Activated CD4-positive, alpha-beta T cell treated with anti-CD3 and anti-CD28 coated beads, Interleukin-2, amount 10 ng/mL, durations not matched to agents 24 days and 14 days (primary cell): Measurements from ENCODE around the gene ZFHX2. TPM values are rescaled to one million over a fixed set of nuclear protein-coding genes. Genes with fewer than 3 reads are reported as not detected.
A peak's percentile ranks its signal among the peaks of the same experiment; 100 is the strongest.

Experiments used
- DNase-seq: peaks from one replicate; pipeline ENCODE4 v3.0.0; 2022
- H3K27ac Mint-ChIP-seq: one replicate; pipeline ENCODE4 v1.8.0; 2022; ENCODE audit warnings: mild to moderate bottlenecking, mixed read lengths
- H3K27me3 Mint-ChIP-seq: one replicate; pipeline ENCODE4 v1.8.0; 2022; ENCODE audit warnings: mixed read lengths
- H3K36me3 Mint-ChIP-seq: one replicate; pipeline ENCODE4 v1.8.0; 2022; ENCODE audit warnings: low read depth, mild to moderate bottlenecking, mixed read lengths
- H3K4me1 Mint-ChIP-seq: one replicate; pipeline ENCODE4 v1.8.0; 2021; ENCODE audit warnings: mixed read lengths
- H3K4me3 Mint-ChIP-seq: one replicate; pipeline ENCODE4 v1.8.0; 2022; ENCODE audit warnings: mild to moderate bottlenecking, moderate library complexity, mixed read lengths
- H3K9me3 Mint-ChIP-seq: one replicate; pipeline ENCODE4 v1.8.0; 2021; ENCODE audit warnings: mixed read lengths
- intact Hi-C: fragments of 100-400 bp; cut with micrococcal nuclease; formaldehyde crosslinking; loops from one replicate; pipeline ENCODE4 v1.15.1; 2023
- total RNA-seq: library from RNA; stranded (reverse); gene quantifications from 2 replicates; pipeline ENCODE4 v1.2.3, GENCODE V29; 2022

Gene ZFHX2
- total RNA-seq, 1 donor from 2014 or later, result 2.8 TPM

DNA sequence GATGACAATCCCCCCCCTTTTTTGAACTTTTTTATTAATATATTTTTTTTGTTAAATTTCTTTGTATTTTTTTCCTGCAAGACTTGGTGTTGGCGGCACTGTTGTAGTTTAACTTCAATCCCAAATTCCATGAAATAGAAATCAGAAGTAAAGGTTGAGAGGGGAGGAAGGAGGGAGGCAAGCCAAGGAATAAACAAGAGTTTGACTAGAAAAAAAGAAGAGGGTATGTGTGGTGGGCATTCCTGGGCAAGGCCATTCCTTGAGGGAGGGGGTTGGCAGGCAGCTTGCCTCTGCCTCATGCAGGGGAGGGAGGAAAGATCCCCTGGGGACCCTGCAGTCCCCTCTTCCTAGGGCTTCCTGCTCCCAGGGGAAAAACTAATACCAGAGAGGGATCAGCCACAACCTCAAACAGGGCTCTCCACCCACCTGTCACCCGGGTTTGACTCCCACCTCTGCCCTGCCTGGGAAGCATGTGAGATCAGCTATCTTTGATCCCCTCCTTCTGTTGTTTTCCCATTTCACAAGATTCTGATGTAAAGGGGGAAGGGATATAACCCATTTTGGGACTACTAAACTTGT is 16.5 kb upstream of the ZFHX2 start:
- Mint-ChIP-seq H3K4me3 (peak overlapping the region; percentile 99), H3K27me3 (peaks cover 3% of the 10 kb centered on the region), H3K36me3 (peaks cover 31% of the 10 kb centered on the region), H3K4me1 (peaks cover 38% of the 10 kb centered on the region), H3K27ac (peak overlapping the region; percentile 98), H3K9me3 (no peaks in the 10 kb centered on the region)
- no peak for DNase-seq
- intact Hi-C loops, result loop anchor here (10.0 kb wide), 1 partner anchor 877 kb away; the partner anchor contains the start of gene SDR39U1

DNA sequence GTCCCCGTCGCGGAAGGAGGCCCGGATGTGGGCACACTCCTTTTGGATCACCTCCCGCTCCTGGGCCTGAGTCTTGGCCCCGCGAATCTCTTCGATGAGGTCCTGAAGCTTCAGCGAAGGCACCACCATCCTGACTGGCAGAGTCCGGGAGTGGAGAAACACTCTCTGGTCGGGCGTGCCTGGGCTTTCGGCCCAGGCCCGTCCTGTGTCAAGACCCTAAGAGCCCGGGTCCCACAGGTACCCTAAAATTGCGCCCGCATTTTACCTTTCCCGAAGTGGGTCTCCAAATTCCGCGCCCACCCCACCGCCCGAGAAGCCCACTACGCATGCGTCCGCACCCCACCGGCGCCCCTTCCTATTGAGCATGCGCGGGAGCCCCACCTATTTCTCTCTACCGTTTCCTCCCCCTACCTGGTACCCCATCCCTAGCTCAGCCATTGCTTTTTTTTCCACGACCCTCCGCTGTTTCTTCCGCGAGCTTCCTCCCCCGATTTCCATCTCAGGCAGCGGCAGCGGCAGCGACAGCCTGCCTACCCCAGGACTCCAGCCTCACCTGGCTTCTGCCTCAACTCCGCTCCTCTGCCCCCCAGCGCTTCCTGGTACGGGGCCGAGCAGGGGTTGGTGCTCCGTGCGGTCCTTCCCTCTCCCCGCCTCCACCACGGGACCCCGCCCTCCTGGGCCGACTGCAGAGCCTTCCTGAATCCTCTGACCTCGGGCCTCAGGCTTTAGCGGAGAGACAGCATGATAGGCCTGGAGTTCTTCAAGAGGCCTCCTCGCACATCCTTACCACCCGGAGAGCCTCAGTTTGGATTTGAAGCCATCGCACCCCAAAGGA is 15.8 kb upstream of the ZFHX2 start, which contains the start of gene AP1G2:
Gene AP1G2, minus strand, starts transcription at position 606 of the 835 bp plus-strand sequence. Its CDS starts 477 bp downstream, at position 129.
- peak; percentile 97 for DNase-seq
- intact Hi-C loops, result loop anchor here (2.0 to 10.0 kb wide), 2 partner anchors 17 to 877 kb away; partner anchors contain the start of genes SDR39U1 and ZFHX2
- no peaks in the 10 kb centered on the region for H3K9me3 Mint-ChIP-seq
- peak within 1 kb of the TSS; percentile 98 for H3K27ac Mint-ChIP-seq
- peaks cover 35% of the 10 kb centered on the region for H3K4me1 Mint-ChIP-seq
- peak within 1 kb of the TSS; percentile 99 for H3K4me3 Mint-ChIP-seq
- peaks cover under 1% of the 10 kb centered on the region for H3K27me3 Mint-ChIP-seq
- peaks cover 36% of the 10 kb centered on the region for H3K36me3 Mint-ChIP-seq

DNA sequence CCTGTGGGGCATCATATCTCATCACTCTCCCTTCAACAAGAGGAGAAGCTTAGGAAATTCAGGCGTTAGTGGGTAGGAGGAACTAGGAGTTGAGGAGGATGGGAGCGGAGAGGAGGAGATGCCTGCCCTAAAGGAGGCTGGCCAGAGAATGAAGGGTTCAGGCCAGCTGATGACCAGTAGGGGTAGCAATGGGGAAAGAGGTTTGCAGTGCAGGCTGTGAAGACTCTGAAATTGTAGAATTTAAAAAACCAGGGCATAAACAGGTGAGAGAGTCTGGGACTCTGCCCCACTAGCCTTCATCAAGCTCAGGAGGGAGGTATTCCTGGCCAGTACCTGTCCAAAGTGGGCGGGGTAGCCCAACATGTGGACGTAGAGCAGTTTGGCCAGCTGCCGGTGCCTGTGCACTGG is 15.2 kb upstream of the ZFHX2 start:
- peak overlapping the region; percentile 98 for H3K27ac Mint-ChIP-seq
- H3K27me3 Mint-ChIP-seq, result no peaks in the 10 kb centered on the region
- DNase-seq, result no peak
- peaks cover 40% of the 10 kb centered on the region for H3K36me3 Mint-ChIP-seq
- intact Hi-C loops, result loop anchor here (2.0 to 10.0 kb wide), 2 partner anchors 16 to 878 kb away; partner anchors contain the start of genes SDR39U1 and ZFHX2
- peak overlapping the region; percentile 99 for H3K4me3 Mint-ChIP-seq
- H3K9me3 Mint-ChIP-seq, result no peaks in the 10 kb centered on the region
- H3K4me1 Mint-ChIP-seq, result peaks cover 33% of the 10 kb centered on the region

DNA sequence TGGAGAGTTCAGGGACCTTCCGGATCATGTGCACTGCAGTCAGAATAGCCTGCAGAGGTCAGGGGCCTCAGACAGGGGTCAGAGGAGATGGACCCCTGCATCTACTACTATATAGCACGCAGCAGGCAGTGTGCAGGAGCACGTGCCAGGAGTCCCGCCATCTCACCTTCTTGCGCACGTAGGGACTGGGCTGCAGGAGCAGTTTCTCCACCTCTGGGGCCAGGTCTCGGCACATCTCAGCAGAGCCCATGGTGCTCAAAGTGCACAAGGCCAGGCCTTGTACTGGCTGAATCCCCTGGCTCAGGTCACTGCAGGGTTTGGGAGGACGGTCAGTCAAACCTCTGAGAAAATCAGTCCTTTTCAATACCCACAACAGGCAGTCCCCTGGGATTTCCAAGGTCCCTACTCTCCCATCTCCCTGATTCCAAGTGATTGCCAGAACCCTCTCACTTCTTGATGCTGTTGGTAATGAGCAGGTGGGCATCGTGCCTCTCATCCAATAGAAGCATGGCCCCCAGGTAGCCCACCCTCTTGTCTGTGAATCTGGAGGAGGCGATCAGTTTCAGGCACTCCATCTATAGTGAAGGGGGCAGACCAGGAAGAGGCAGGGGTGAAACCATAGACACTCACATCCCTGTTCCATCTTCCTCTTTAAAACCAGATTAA is 14.7 kb upstream of the ZFHX2 start:
- peak overlapping the region; percentile 98 for H3K27ac Mint-ChIP-seq
- no peaks in the 10 kb centered on the region for H3K27me3 Mint-ChIP-seq
- no peak for DNase-seq
- peaks cover 33% of the 10 kb centered on the region for H3K4me1 Mint-ChIP-seq
- intact Hi-C loops, result loop anchor here (2.0 to 10.0 kb wide), 2 partner anchors 15 to 879 kb away; partner anchors contain the start of genes SDR39U1 and ZFHX2
- H3K4me3 Mint-ChIP-seq, result peak overlapping the region; percentile 99
- H3K36me3 Mint-ChIP-seq, result peaks cover 43% of the 10 kb centered on the region
- H3K9me3 Mint-ChIP-seq, result no peaks in the 10 kb centered on the region

DNA sequence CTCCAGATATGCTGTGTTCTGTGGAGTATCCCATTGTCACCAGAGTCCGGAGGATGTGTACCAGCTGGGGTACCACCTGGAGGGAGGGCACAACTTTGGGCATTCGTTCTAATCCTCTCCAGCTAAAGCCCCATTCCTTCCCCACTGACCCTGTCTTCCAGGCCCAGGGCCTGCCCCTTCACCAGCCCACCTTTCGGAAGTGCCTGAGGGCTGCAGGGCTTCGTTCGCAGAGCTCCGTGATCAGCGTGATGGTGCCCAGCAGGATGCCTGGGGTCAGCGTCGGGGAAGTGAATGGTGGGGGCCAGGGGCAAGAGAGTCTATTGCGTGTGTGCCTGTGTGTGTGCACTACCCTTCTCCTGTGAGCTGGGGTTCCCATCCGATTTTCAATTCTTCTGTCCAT is 14.1 kb upstream of the ZFHX2 start:
- H3K9me3 Mint-ChIP-seq, result no peaks in the 10 kb centered on the region
- no peak overlapping the region for H3K4me3 Mint-ChIP-seq
- intact Hi-C loops, result loop anchor here (2.0 to 10.0 kb wide), 2 partner anchors 15 to 879 kb away; partner anchors contain the start of genes SDR39U1 and ZFHX2
- no peak overlapping the region for H3K27ac Mint-ChIP-seq
- H3K36me3 Mint-ChIP-seq, result peaks cover 48% of the 10 kb centered on the region
- H3K27me3 Mint-ChIP-seq, result no peaks in the 10 kb centered on the region
- peaks cover 33% of the 10 kb centered on the region for H3K4me1 Mint-ChIP-seq
- DNase-seq, result no peak

DNA sequence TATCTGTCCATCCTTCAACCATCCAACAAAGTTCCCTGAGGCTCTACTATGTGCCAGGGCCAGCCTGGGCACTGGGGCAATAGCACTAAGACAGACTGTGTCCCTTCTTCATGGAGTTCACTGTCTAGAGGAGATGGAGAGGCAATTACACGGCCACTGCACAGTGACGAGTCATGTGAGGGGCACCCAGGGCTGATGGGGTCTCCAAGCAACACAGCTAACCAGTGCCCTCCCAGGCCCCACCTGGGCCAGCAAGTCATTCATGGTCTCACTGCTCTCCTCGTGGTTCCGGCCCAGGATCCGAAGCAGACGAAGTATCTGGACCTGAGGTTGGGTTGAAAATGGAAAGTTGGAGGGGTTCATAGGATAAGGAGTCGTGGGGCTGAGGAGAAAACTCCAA is 13.3 kb upstream of the ZFHX2 start:
- intact Hi-C loops, result loop anchor here (10.0 kb wide), 1 partner anchor 880 kb away; the partner anchor contains the start of gene SDR39U1
- Mint-ChIP-seq H3K27ac (peak overlapping the region; percentile 71), H3K4me1 (peaks cover 36% of the 10 kb centered on the region), H3K36me3 (peaks cover 53% of the 10 kb centered on the region), H3K27me3 (no peaks in the 10 kb centered on the region), H3K9me3 (no peaks in the 10 kb centered on the region), H3K4me3 (no peak overlapping the region)
- DNase-seq, result no peak

DNA sequence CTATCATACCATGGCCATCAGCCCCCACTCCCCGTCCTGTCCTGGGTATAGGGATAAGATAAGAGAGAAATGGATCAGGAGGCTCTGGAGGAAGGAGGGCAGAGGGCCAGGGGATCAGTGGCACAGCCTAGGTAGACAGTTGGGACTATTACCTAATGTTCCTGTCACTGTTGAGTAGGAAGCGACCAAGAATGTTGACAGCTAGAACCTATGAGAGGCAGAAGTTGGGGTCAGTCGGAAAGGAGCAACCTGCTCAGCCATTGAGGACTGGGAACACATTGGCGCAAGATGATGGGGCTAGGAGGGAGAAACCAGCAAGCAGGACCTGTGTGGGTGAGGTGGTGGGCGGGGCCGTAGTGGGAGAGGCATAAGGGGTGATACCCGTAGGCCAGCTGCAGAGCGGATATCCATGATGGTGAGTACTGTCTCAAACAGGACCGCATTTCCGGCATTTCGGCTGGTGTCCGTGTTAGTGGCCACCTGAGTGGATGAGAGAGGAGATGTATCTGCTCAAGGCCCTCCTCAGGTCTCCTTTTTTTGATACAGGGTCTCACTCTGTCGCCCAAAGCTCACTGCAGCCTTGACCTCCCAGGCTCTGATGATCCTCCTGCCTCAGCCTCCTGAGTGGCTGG is 12.7 kb upstream of the ZFHX2 start:
- Mint-ChIP-seq H3K9me3 (no peaks in the 10 kb centered on the region), H3K27ac (no peak overlapping the region), H3K27me3 (no peaks in the 10 kb centered on the region), H3K36me3 (peaks cover 57% of the 10 kb centered on the region), H3K4me1 (peaks cover 39% of the 10 kb centered on the region), H3K4me3 (no peak overlapping the region)
- DNase-seq, result no peak
- intact Hi-C loops, result loop anchor here (10.0 kb wide), 1 partner anchor 881 kb away; the partner anchor contains the start of gene SDR39U1

DNA sequence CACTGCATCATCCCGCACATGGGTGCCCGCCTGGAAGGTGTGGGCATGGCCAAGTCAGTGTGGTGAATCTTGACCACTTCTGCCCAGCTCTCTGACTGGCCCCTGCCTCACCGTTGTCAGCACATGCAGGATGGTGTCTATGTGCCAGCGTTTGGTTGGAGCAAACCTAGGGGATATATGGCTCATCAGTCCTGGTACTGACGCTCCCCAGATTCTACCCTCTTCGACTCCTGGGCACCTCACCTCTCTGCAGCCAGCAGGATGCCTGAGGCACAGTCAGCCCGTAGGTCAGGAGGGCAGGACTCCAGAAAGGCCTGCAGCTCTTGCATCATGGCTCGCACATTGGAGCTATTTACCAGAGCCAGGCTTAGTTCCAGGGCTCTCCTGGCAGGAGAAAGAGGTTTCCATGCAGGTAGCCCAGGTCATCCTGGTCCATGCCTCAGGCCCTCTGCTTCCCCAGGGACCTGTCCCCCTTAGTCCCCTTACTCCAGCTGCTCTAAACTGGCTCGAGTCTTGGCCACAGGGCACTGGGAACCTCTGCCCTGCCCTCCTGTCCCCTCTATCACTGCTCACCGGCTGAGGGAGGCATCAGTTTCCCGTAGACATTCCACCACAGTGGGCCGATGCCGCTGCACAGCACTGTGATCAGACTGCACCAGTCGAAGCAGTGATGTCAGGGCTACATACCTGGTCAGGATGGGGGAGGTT is 12.1 kb upstream of the ZFHX2 start:
- H3K27me3 Mint-ChIP-seq, result no peaks in the 10 kb centered on the region
- peaks cover 62% of the 10 kb centered on the region for H3K36me3 Mint-ChIP-seq
- intact Hi-C loops, result loop anchor here (2.0 to 10.0 kb wide), 2 partner anchors 235 to 881 kb away; partner anchors contain the start of gene SDR39U1
- no peak for DNase-seq
- H3K9me3 Mint-ChIP-seq, result no peaks in the 10 kb centered on the region
- peak overlapping the region; percentile 26 for H3K27ac Mint-ChIP-seq
- no peak overlapping the region for H3K4me3 Mint-ChIP-seq
- H3K4me1 Mint-ChIP-seq, result peaks cover 35% of the 10 kb centered on the region

DNA sequence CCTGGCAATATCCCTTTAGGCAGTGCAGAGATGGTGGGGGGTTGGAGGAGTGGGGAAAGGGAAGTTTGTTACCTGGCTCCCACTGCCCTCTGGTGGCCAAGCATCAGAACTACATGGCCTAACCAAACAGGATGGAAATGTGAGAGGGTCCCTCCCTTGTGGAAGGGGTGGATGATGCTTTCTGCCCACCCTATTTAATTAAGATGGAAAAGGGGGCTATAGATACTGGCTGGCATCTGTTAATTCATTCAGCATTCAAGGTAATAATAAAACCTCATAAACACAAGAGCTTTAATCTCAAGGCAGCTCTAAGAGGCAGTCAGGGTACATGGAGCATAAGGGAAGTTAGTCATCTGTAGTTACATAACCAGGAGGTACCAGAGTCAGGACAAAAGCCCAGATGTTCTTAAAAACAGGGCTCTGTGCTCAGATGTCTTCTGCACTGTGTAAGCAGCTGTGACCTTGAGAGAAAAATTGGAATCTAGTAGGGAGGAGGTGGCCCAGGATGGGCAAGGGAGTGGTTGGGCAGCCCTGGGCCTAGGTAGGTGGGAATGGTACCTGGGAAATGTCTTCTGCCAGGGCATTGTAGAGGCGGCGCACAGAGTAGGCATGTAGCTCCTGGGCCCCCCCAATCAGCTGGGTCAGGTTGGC is 11.4 kb upstream of the ZFHX2 start:
- peak; percentile 88 for DNase-seq
- intact Hi-C loops, result loop anchor here (1.0 to 10.0 kb wide), 3 partner anchors 85 to 882 kb away; partner anchors contain the start of gene SDR39U1
- H3K4me3 Mint-ChIP-seq, result no peak overlapping the region
- H3K4me1 Mint-ChIP-seq, result peaks cover 32% of the 10 kb centered on the region
- H3K36me3 Mint-ChIP-seq, result peaks cover 68% of the 10 kb centered on the region
- H3K27ac Mint-ChIP-seq, result peak overlapping the region; percentile 70
- H3K27me3 Mint-ChIP-seq, result no peaks in the 10 kb centered on the region
- no peaks in the 10 kb centered on the region for H3K9me3 Mint-ChIP-seq

DNA sequence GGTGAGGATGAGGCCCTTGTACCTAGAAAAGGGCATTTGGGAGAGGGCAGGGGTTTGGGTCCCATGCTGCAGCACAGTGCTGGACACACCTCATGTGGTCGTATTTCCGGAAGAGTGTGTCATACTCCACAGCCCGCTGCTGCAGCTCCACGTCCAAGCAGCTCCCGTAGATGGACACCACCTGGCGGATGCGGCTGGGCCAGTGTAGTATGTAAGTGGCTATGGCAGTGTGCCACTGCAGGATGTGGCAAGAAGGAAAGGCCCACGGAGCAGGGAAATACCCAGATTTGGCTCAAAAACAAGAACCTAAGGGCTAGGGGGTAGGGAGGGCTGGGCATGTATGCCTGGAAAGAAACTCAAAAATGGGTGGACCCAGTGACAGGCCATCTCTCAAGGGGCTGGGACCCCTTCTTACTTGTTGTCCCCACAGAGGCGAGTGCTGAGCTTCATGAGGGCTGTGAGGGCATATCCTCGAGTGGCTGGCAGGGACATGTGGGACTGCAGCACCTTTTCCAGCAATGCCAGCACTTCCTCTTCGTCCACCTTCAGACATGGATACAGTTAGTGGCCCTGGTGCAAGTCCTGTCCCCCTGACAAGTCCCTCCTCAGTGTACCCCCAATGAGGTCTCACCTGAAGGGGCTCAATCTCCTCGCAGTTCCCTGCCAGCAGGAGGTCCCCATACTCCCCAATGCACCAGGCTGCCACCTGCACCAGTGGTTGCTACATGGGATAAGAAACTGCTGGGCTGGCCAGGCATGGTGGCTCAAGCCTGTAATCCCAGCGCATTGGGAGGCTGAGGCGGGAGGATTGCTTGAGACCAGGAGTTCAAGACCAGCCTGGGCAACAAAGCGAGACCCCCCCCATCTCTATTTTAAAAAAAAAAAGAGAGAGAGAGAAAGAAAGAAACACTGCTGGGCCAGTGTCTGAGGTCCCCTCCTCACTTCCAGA is 10.6 kb upstream of the ZFHX2 start:
- peaks cover 31% of the 10 kb centered on the region for H3K4me1 Mint-ChIP-seq
- H3K4me3 Mint-ChIP-seq, result no peak overlapping the region
- no peaks in the 10 kb centered on the region for H3K9me3 Mint-ChIP-seq
- DNase-seq, result no peak
- no peaks in the 10 kb centered on the region for H3K27me3 Mint-ChIP-seq
- peaks cover 68% of the 10 kb centered on the region for H3K36me3 Mint-ChIP-seq
- intact Hi-C loops, result loop anchor here (1.0 to 10.0 kb wide), 3 partner anchors 84 to 883 kb away; partner anchors contain the start of gene SDR39U1
- H3K27ac Mint-ChIP-seq, result no peak overlapping the region

DNA sequence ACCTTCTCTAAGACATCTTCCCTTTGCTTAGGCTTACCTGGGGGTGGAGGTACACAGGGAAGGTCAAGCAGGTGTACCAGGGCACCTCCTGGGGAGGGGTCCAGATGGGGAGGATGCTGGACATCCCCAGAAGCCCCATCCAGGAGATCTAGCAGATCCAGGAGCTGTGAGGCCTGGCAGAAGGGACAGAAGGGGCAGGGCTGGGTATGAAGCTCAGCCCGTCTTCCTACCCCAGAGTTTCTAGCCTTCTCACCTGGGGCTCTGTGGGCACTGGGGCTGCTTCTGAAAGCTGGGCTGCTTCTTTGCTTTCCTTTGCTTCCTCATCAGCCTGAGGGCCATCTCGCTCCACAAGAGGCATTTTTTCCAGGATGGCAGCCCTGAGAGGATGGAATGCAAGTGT is 9.7 kb upstream of the ZFHX2 start:
- Mint-ChIP-seq H3K9me3 (no peaks in the 10 kb centered on the region), H3K27ac (no peak overlapping the region), H3K36me3 (peaks cover 63% of the 10 kb centered on the region), H3K4me1 (peaks cover 31% of the 10 kb centered on the region), H3K27me3 (no peaks in the 10 kb centered on the region), H3K4me3 (no peak overlapping the region)
- DNase-seq, result no peak
- intact Hi-C loops, result loop anchor here (10.0 kb wide), 1 partner anchor 884 kb away; the partner anchor contains the start of gene SDR39U1
